22Rv1 (cell line): ENCODE measurements around the gene SEC14L5.

Experiments used
- CTCF ChIP-seq: fragments of 450-650 bp; IDR thresholded peaks from 2 replicates; pipeline ENCODE4 v1.5.1; 2017; ENCODE audit warnings: mild to moderate bottlenecking
- ZFX ChIP-seq: fragments of 450-650 bp; IDR thresholded peaks from 2 replicates; pipeline ENCODE4 v1.6.1; 2017; ENCODE audit warnings: antibody characterized with exemption, borderline replicate concordance

DNA sequence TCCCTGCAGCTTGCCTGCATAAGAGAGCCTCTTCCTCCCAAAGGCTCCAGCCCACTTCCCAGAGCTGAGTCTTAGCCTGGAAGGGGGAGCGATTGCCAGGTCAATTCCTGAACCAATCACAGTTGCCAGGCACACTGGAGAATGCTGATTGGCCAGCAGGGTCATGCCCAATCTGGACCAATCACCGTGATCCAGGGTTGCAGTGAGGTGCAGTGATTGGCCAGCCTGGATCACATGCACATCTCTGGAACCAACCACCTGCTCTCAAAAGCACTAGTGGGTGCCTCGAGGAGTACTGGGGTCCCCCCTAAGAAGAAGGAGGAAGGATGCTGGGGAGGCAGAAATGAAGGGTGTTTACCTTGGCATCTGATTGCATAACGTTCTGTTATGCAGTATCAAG, 57.2 kb downstream of the SEC14L5 start:
- TF ChIP-seq CTCF (no peak), ZFX (no peak)
